ENCODE results near the gene ADCY7.

- TF ChIP-seq POLR2A (IDR thresholded peaks at IDR 0.05; ENCODE audit: borderline replicate concordance, extremely low read depth, insufficient read depth, insufficient read length) (no peak), SRF (IDR thresholded peaks at IDR 0.05; ENCODE audit: low read depth) (no peak)
- TF ChIP-seq, protein P1, sequence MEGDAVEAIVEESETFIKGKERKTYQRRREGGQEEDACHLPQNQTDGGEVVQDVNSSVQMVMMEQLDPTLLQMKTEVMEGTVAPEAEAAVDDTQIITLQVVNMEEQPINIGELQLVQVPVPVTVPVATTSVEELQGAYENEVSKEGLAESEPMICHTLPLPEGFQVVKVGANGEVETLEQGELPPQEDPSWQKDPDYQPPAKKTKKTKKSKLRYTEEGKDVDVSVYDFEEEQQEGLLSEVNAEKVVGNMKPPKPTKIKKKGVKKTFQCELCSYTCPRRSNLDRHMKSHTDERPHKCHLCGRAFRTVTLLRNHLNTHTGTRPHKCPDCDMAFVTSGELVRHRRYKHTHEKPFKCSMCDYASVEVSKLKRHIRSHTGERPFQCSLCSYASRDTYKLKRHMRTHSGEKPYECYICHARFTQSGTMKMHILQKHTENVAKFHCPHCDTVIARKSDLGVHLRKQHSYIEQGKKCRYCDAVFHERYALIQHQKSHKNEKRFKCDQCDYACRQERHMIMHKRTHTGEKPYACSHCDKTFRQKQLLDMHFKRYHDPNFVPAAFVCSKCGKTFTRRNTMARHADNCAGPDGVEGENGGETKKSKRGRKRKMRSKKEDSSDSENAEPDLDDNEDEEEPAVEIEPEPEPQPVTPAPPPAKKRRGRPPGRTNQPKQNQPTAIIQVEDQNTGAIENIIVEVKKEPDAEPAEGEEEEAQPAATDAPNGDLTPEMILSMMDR (IDR thresholded peaks at IDR 0.05 in 2 of 3, conservative IDR thresholded peaks at IDR 0.05 in 1 of 3; ENCODE audit: borderline replicate concordance in 1 of 3, insufficient read depth in 1 of 3, low read depth in 2 of 3, low read length in 2 of 3) = no peak
- TF ChIP-seq, protein P2, sequence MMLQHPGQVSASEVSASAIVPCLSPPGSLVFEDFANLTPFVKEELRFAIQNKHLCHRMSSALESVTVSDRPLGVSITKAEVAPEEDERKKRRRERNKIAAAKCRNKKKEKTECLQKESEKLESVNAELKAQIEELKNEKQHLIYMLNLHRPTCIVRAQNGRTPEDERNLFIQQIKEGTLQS (IDR thresholded peaks at IDR 0.05) = no peak
These were observed 8.7 kb downstream of the ADCY7 start for GRCh38 chr16:50275098-50275415.
